Measurements from ENCODE around the gene DALRD3. TPM values are rescaled to one million over a fixed set of nuclear protein-coding genes. Genes with fewer than 3 reads are reported as not detected.
"Not testable (repeated sequence)": the region's sequence is repeated elsewhere in the genome, so short reads cannot be mapped to it uniquely, and the experiment has no call there.

Gene DALRD3
- total RNA-seq, 1 donor from 2014 or later = 37.1 TPM

DNA sequence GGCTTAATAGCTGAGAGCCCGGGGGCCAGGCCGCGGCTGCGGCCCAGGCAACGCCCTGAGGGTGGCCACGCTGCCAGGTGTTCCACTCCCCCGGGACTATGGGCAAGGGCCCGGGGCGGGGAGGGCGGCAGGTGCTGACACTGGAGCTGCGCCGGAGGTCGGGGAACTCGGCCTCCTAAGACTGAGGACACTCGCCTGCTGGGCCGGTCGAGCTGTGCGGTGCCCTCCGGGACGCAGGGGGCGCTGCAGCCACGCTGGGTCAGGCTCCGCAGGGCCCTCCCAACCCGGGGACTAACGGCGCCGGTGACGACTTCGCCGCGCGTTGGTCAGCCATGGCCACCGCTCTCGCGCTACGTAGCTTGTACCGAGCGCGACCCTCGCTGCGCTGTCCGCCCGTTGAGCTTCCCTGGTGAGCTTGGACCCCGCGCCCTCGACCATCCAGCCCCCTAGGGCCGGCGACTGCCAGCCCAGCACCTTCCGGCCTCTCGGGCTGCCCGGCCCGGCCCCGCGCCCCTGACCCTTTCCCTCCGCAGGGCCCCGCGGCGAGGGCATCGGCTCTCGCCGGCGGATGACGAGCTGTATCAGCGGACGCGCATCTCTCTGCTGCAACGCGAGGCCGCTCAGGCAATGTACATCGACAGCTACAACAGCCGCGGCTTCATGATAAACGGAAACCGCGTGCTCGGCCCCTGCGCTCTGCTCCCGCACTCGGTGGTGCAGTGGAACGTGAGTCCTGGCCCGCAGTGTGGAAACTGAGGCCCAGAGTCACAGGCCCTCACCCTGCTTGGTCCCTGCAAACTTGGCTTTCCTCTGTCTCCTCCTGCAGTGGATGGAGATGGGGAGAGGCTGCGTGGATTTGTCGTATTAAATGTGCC, 3.7 kb upstream of the DALRD3 start, which contains the start of gene NDUFAF3:
Gene NDUFAF3, plus strand, starts transcription at position 309 of the 875 bp plus-strand sequence. Its CDS starts 24 bp downstream, at position 333.
- DNase-seq (ENCODE audit: low spot score) = peak; percentile 94

DNA sequence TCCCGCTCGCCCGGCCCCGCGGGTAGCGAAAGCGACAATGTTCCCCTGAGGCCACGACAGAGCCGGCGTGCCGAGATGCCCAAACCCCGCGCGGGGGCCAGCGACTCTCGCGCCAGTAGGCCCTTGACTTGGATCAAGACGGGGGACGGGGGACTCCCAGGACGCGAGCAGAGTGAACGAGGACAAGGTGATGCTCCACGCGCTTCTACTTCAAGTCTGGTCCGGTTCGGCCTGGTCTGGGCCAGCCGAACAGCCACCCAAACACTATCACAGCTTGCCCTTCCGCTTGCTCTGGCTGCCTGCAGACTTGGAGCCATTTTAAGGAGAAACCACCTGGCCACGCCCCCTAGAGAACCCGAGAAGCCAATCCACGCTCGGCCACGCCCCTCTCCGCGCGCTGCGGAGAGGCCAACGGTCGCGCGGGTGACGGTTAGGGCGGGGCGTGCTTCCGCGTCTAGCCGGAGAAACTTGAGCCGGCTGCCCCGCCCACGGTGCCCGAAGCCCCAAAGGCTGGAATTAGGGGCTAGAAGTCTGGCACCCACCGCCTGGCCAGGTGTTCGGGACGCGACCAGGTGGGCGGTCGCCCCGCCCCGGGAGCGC, 2.9 kb upstream of the DALRD3 start:
- peak; percentile 99 for DNase-seq (ENCODE audit: low spot score)

DNA sequence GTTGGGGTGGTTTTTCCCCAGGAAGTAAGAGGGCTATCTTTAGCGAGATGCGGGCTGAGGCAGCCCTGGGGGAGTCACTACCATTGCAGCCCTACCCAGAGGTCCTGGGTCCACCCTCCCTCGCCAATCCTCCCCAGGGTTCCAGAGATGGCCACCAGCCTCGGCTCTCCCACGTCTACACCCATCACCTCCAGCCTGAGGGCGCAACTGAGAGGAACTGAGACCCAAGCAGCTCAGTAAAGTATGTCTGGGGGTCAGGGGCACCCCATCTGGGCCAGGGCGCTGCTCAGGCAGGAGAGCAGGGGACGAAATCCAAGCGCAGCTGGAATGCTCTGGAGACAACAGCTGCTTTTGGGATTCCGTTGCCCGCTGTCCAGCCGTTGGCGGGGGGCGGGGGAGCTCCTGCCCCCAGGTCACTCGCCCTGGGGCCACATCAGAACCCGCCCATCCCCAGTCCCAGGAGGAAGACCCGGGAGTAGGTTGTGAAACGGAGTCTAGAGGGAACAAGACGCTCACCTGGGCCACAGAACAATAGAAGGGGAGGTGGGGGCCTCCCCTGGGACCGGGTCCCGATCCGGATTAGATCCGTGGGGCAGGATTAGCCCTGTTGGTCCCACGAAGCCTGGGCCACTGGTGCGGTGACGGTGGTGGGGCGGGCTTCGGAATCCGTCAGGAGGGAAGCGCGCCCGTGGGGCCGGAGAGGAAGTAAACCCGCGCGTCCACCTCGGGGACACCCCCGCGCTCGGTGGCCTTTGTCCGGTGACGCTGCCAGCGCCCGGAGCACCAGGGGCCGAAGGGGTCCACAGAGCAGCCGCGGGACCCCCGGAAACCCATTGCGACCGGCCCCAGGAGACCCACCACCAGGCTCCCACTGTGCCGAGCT, 2.2 kb upstream of the DALRD3 start:
- peak; percentile 37 for DNase-seq (ENCODE audit: low spot score)

GRCh38 chr3:49019941-49020329, 1.6 kb upstream of the DALRD3 start:
- no peak for DNase-seq (ENCODE audit: low spot score)

DNA sequence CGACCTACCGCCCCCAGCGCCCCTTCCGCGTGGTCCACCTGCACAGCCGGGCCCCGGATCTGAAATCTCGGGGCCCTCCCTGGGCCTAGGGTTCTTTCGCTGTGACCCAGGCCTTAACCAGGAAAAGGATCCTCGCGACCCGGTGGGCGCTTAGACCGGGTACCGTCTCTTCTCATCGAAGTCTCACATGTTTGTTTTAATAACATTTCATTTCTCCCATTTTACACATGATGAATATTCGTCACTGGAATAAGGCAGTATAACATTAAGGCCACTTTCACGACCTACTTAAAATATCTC, 277 bp upstream of the DALRD3 start:
- DNase-seq (ENCODE audit: low spot score) = no peak

DNA sequence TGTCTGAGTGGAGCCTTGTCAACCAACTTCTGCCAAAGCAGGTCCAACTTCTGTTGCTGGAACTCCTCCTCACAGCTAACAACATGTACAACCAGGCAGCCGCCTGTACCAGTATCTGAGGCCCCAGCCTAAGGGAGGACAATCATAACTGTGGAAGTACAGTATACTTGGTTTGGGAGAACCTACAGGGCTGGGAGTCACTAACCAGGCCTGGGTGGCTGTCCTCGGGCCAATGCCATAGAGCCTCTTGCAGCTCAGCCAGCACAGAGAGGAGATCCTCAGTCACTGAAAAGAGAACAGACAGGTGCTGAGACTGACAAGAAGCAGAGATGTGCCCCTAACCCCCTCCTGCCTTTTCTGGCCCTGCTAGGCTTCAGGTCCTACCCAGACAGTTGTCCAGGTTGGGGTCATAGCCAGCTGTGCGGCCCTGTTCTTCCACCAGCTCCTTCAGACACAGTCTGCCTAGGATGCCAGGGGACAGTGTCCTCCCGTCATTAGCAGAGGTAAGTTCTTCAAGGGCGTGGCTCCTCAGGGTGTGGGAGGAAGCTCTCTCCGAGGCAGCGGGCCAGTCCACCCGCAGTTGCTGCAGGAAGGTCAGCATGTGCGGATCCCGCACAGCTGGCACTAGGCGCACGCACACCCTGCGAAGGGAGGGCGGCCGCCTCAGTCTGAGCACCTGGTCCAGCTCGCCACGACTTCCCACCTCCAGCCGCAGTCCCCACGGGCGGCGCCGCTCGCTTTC, 980 bp downstream of the DALRD3 start:
- no peak for DNase-seq (ENCODE audit: low spot score)

DNA sequence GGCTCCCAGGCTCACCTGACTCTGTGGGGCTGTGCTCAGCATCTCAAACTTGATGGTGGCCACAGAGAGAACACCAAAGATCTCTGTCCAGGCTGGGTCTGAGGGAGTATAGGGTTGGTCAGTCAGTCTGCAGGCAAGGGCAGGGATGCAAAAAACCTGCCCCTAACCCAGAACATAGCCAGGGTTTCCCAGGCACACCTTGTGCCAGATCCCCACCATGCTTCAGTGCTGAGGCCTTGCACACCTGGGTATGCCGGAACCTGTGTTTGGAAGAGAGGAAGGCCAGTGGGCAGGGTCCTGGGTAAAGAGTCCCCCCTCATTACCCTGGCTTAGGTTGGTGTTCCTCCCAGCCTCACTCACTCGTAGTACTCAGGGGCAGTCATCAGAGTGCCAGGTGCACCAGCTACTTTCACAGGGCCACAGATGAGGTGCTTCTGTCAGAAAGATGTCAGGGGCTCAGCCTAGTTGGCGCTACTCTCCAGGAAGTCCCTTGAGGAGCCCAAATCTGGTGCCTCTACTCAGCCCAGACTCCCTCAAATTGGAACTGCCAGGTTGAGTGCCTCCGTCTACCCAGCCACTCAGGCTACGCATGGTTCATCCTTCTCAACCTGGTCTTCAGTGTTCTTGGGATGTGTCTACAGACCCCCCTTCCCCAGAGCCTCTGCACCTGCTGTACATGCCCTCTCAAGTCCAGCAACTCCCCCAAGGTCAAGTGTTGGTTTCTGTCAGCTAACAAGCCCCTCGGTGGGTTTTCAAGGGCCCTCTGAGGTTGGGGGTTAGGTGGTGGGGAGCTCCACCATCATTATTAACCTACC, 1.8 kb downstream of the DALRD3 start:
- DNase-seq (ENCODE audit: low spot score) = no peak

DNA sequence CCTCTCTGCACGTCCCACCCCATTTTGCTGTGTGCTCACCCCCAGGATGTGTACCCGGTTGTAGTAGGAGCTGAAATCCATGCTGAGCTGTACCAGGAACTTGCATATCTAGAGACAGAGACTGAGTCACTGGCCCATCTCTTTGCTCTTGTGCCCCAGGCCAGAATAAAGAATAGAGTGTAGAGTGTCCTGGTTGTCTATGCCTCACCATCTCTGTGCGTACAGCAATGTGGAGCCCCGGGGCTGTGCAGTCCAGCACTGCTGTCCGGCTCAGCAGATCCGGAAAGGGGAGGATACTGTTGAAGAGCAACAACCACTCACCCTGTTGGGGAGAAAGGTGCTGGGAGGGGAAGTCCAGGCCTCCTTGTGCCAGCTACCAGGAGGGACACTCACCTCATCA, 2.6 kb downstream of the DALRD3 start:
- no peak for DNase-seq (ENCODE audit: low spot score)

GRCh38 chr3:49015072-49015471, 3.3 kb downstream of the DALRD3 start:
- no peak for DNase-seq (ENCODE audit: low spot score)

DNA sequence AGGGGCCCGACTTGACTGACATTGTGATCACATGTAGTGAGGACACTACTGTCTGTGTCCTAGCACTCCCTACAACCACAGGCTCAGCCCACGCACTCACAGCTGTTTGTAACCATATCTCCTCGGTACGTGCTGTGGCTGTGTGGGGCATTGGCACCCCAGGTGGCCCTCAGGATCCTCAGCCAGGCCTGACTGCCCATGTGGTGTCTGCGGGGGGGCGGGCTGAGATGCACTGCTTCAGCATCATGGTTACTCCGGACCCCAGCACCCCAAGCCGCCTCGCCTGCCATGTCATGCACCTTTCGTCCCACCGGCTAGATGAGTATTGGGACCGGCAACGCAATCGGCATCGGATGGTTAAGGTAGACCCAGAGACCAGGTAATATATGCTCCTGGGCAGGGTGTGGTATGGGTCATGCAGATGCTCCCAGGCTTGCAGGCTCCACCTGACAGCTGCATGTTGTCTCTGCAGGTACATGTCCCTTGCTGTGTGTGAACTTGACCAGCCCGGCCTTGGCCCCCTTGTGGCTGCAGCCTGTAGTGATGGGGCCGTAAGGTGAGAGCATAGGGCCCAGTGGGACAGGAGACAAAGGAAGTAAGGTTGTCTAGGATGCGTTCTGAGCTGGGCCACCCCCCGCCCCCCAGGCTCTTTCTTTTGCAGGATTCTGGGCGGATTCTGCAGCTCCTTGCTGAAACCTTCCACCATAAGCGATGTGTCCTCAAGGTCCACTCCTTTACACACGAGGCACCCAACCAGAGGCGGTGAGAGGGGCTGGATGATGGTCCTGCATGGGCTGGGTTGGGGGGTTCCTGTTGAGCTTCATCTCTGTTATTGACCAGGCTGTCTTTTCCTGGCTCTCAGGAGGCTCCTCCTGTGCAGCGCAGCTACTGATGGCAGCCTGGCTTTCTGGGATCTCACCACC, 4.4 kb downstream of the DALRD3 start:
- no peak for DNase-seq (ENCODE audit: low spot score)

- DNase-seq (ENCODE audit: low spot score) = no peak
These were observed 5.2 kb downstream of the DALRD3 start for GRCh38 chr3:49013113-49013737.

DNA sequence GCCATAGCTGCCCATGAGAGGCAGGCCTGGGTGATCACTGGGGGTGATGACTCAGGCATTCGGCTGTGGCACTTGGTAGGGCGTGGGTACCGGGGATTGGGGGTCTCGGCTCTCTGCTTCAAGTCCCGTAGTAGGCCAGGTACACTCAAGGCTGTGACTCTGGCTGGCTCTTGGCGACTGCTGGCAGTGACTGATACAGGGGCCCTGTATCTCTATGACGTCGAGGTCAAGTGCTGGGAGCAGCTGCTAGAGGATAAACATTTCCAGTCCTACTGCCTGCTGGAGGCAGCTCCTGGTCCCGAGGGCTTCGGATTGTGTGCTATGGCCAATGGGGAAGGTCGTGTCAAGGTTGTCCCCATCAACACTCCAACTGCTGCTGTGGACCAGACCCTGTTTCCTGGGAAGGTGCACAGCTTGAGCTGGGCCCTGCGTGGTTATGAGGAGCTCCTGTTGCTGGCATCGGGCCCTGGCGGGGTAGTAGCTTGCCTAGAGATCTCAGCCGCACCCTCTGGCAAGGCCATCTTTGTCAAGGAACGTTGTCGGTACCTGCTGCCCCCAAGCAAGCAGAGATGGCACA, 5.9 kb downstream of the DALRD3 start:
- DNase-seq (ENCODE audit: low spot score) = no peak

DNA sequence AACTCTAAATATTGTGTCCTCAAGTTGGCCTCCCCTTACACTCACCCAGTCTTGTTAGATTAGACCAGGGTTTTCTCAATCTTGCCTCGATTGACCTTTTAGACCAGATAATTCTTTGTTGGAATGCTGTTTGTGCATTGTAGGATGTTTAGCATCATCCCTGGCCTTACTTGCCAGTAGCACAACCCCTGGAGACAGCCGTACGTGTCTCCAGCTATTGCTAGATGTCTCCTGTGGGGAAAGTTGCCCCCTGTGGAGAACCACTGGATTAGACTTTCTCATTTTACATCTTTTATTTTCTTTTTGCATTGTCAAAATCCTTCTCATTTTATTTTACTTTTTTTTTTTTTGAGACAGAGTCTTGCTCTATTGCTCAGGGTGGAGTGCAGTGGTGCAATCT, 9.0 kb downstream of the DALRD3 start:
- no peak for DNase-seq (ENCODE audit: low spot score)

- not testable (repeated sequence) for DNase-seq (ENCODE audit: low spot score)
These were observed 9.8 kb downstream of the DALRD3 start for GRCh38 chr3:49008627-49009026.

DNA sequence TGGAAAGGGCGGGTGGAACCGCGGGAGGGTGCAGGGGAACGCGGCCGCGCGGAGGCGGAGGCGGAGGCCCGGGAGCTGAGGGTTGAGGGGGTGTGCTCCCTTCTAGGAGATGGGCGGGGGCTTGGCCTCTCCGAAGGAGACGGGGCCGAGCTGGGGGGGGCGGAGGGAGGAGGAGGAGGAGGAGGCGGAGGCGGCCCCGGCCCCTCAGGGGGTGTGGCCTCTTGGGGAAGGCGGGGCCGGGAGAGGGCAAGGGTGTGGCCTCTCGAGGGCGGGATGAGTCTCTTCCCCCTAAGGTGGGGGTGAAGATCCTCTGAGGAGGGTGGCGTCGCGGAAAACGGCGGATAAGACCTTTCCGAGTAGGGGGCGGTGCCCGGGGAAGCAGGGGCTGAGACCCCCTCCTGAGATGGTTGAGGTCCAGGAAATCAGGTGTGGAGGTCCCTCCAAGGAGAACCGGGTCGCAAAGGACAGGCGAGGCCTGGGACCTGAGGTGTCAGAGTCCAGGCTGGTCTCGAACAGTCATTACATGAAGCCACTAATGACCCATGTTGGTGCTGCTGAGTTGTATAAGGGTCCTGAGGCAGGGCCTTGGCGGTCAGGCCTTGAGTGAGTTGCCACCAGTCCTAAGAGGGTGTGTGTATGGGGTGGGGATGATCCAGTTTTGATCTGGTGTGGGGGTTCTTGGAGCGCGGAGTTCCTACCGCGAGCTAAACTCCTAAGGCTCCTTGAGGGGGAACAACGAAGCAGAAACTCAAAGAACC, 10.4 kb downstream of the DALRD3 start:
- DNase-seq (ENCODE audit: low spot score) = peak; percentile 85

DNA sequence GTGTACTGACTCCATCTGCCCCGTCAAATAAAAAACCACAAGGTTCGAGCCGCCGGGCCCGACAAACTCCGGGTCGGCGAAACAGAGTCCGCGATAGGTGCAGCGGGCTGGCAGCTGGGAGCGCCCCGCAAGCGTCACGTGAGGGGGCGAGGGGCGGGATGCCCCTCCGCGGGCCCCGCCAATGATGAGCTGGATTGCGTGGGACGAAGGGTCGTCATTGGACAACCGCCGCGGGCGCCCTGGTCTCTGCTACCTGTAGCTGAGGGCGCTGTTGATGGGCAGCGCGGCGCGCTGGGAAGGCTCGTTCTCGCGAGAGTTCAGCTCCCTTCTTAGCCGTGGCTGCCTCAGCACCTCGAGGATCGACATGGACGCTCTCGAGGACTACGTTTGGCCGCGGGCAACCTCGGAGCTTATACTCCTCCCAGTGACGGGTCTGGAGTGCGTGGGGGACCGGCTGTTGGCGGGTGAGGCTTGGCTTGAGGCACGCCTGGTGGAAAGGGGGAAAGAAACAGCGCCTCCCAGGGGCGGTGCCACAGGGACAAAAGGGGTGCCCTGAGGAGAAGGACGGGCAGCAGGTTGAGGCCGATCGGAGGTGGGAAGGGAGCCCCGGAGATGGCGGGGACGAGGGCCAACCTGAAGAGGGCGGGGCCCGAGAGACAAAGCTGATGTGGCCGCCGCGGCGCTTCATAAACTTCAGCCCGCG, 11.2 kb downstream of the DALRD3 start, which contains the start of gene WDR6:
Gene WDR6, plus strand, starts transcription at position 324 of the 703 bp plus-strand sequence. Its CDS starts 41 bp downstream, at position 365.
- DNase-seq (ENCODE audit: low spot score) = peak; percentile 98

DNA sequence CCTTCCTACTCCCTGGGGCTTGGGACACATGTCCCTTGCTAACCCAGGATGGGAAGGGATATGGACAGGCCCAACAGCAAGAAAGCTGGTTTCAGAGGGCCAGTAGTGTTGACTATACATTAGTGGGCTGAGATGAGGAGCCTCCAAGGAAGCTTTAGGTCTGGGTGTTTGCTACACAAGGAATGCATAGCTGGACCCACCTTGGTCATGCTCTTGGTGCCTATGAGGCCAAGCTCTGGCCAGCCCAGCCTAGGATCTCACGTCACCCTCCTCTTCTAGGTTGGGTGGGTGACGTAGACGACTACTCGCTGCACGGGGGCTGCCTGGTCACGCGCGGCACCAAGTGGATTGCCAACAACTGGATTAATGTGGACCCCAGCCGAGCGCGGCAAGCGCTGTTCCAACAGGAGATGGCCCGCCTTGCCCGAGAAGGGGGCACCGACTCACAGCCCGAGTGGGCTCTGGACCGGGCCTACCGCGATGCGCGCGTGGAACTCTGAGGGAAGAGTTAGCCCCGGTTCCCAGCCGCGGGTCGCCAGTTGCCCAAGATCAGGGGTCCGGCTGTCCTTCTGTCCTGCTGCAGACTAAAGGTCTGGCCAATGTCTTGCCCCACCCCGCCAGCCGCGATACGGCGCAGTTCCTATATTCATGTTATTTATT, 11.8 kb downstream of the DALRD3 start:
- peak; percentile 49 for DNase-seq (ENCODE audit: low spot score)
